Measurements from ENCODE around the gene SMOC2.
"Not testable (repeated sequence)": the region's sequence is repeated elsewhere in the genome, so short reads cannot be mapped to it uniquely, and the experiment has no call there.

SMOC2 gene

DNA sequence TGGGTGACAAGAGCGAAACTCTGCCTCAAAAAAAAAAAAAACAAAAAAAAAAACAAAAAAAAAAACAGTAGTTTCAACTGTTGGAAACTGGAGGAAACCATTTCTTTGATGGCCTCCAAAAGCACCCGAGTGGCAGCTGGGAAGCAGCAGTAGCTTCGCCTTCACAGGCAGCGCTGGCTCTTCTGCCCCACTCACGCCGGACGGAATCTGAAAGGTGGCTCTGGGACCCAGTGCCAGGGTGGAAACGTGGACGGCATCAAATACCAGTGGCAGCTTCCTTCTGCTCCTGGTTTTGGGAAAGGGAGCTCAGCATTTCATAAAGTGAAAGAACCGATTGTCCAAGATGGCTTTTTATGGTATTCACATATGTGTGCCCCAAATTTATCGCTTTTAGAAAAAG is 159.4 kb downstream of the SMOC2 start:
- no peak for DNase-seq (ENCODE audit: low read depth, low spot score)

DNA sequence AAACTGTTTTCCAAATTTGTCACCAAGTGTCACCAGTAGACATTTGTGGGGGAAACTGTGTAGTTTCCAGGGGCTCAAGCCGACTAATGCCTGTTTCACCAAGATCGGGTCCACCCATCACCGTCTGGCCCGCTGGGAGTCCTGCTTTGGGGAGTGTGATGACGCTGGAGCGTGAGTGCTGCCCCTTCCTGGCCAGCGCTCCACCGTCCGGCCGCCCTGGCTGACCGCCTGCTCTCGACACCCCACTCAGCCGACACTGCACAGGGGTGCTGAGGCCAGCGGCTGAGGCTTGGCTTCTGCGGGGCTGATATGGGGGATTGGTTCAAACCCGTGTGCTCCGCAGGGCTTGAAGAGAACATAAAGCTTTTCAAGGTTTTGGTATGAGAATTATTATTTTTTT is 160.1 kb downstream of the SMOC2 start:
- DNase-seq (ENCODE audit: low read depth, low spot score) = no peak

DNA sequence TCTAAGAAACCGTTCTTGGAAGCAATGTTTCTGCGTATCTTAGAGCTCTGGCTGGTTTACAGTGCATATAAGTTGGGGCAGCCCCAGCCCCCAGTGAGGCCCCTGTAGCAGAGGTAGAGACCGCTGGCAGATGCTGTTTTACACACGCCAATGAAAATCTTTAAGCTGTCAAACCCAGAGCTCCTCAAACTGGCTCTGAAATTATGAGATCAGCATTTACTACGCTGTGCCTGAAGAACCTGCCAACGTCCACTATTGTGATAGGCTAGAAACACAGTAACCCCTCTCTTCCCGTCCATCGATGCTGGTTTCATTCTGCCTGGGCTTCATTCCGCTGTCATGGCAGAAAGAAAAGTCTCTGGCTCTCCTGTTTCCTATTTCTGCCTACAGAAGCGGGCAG is 160.6 kb downstream of the SMOC2 start:
- DNase-seq (ENCODE audit: low read depth, low spot score) = no peak

DNA sequence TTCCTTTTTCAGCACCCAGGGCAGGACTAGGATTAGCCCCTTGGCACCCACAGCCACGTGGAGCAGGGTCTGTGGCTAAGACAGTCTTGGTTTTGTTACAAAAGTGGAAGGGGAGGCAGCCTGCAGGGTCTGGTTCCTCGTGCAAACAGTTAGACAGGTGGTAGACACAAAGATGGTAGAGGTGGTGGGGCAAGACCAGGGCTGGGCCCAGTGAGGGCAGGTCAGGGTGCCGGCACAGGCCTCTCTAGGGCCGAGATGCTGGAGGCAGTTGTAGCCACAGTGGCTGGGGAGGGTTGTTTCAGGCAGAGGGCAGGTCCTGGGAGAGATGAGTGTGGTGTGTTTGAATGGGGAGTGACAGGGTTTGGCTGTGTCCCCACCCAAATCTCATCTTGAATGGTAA is 161.6 kb downstream of the SMOC2 start:
- no peak for DNase-seq (ENCODE audit: low read depth, low spot score)

DNA sequence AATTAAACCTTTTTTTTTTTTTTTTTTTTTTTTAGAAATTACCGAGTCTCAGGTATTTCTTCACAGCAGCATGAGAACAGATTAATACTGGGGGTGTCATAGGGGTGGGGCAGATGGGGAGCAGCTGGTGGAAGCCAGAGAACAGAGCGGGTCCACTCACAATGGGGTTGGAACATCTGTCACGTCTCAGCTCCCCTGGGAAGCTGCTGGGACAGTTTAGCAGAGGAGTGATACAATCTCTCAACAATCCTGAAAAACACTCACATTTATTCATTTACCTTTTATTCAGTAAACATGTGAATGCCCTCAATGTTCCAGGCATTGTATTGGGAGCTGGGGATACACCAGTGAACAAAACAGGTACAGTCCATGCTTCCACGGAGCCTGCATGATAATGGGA is 162.2 kb downstream of the SMOC2 start:
- DNase-seq (ENCODE audit: low read depth, low spot score) = no peak

DNA sequence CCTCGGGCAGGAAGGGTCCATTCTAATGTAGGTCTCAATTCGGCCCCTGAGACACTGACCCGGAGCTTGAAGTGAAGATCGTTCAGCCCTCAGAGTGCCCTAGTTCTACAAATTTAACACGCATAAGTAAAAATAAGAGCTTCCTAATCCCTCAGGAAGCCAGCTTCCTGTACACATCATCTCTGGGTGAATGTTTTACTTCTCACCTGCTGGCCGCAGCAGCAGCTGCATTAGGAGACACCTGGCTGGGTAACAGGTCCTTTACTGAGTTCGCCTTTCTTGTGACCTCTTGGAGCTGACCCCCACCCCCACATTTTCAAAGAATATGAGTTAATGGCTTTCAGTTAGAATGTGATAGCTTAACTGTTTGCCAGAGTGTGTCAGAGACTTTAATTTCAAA is 165.0 kb downstream of the SMOC2 start:
- no peak for DNase-seq (ENCODE audit: low read depth, low spot score)

- DNase-seq (ENCODE audit: low read depth, low spot score) = no peak
These were observed 165.7 kb downstream of the SMOC2 start for GRCh38 chr6:168606722-168607121.

DNA sequence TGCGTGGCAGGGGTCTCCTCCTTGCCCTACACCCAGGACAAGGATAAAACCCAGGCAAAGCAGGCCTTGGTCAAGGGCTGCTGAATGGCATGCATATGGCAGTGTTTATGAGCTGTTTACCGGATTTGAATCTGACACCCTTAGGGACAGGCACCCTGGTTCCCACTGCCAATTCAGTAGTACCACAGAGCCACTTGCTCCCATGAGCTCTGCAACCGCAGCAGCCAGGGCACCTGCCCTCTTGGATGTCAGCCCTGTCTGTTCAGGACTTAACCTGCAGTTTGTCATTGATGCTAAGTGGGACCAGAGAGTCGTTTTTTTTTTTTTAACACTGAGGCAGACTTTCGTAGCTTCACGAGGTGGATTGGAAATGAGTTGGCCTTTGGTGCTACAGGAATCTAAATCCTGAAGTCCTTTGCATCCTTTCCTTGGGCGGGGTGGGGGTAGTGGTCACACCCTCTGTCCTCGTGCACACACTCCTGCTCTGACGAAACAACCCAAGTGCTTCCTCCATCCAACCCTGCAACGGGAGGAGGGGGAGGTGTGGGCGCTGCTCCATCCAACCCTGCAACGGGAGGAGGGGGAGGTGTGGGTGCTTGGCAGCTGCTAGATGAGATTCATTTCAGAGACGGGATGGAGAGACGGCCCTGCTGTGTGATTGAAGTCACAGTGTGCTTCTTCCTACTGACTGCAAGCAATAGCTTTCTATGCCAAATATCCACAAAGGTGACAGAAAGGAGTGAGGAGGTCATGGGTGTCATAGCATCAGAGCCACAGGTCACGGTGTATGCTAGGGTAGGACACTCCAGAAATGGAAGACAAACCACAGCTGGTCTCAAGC is 166.5 kb downstream of the SMOC2 start:
- DNase-seq (ENCODE audit: low read depth, low spot score) = no peak

- no peak for DNase-seq (ENCODE audit: low read depth, low spot score)
These were observed 167.1 kb downstream of the SMOC2 start for GRCh38 chr6:168608113-168608400.

DNA sequence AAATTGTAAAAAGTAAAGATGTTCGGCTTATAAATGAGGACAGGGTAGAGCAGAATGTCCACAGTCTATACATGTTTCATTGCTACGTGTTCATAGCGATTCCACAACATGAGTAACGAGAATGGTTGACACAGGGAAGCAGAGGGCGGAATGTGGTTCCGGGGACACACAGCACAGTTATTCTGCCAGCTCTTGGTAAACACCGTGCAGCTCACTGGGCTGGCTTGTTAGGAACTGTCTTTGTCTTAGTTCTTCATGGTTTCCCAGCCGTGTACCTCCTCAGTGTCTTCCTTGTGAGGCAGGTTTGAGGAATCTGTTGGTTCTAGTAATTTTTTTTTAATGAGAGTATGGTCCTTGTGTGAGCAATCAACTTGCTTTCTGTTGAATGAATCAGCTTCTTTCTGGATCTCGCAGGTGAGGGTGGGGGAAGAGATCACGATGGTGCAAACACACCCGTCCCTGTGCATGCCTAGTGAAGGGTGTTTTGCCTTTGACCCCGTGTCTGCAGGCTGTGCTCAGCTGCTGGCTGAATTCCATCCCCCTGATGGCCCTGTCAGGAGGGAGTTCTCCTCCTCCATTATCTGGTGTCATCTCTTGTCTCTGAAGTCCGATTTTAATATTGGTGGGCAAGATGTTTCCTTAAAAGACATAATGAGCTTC is 168.2 kb downstream of the SMOC2 start:
- no peak for DNase-seq (ENCODE audit: low read depth, low spot score)

DNA sequence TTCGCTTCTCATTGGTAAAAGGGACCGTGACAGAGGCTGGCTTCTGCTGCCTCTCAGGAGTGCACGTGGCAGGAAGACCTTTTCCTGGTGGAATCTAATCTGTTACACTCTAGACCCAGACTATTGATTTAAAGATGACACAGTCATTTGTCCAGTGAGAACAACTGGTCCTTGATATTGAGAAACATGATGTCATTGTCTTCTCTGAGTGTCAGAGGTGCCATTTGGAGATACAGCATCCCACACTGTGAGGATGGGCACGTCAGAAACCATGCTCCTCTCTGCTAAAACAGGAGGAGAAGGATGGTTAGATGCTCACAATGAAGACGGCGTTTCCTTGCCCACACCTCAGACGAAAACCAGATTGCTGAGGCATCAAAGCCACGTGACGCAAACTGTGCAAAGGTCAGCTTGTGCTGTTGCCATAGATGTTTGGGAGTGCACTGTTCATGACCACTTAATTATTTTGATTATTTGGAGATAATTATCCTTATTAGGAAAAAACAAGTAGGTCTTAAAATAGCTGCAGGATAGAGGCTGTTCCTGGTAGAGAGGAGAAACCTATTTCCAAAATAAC is 169.0 kb downstream of the SMOC2 start:
- DNase-seq (ENCODE audit: low read depth, low spot score) = no peak

DNA sequence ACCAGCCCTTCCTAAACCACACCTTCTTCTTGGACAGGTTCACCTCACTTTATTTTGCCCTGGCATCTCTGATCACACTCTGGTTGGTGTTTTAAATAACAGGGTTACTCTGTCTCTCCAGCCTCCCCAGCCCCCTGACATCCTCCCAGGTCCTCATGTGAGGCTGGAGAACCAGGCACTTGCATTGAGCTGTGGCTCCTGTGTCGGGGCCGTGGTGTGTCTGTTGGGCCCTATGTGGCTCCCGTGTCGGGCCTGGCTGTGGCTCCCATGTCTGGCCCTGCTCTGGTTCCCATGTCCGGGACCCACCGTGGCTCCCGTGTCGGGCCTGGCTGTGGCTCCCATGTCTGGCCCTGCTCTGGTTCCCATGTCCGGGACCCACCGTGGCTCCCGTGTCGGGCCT is 170.0 kb downstream of the SMOC2 start:
- DNase-seq (ENCODE audit: low read depth, low spot score) = not testable (repeated sequence)

DNA sequence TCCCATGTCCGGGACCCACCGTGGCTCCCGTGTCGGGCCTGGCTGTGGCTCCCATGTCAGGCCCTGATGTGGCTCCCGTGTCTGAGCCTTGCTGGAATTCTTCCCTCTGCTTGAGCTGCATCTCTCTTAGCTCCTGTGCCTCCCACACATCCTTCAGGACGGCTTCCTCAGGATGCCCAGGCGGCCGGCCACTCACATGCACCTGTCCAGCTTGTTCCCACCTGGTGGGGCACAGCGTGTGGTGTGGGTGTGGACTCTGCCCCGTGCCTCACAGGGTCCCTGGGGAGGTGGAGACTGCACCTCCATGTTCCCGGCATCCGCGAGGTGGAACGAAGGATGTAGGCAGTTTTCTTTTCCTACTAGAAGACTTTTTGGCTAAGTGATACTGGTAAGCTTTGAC is 170.7 kb downstream of the SMOC2 start:
- no peak for DNase-seq (ENCODE audit: low read depth, low spot score)

DNA sequence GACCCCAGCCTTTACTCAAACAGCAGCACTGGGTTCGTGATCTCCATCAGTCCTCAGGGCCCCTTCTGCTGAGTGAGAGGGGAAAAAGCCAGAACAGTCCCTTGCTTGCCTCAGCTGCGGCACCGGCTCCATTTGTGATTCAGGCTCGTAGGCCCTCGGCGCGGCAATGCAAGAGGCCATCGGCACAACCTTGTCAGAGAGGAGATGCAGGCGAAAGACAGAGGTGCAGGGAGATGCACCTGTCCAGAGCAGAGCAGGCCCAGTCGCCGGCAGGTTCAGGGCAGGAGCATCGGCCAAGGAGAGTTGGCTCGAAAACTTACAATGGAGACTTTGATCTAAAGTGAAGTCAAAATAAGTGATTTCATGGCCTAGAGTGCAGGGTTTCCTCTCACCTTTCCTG is 171.6 kb downstream of the SMOC2 start:
- no peak for DNase-seq (ENCODE audit: low read depth, low spot score)

DNA sequence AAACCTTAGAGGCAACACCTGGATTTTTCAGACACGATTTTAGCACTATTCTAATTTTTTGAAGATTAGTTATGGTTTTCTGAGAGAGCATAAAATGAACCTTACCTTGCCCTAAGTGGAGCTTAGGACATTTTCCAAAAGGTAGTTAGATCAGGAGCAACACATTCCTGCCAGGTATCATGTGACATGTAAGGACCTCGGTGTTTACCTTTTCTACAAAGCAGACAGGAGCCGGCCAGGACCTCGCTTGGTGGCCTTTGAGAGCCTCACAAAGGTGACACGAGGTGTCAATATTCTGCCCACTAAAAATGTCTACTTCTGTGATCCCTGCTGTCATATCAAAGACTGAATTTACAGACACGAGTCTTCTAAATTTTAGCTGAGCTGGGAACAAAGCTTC is 174.9 kb downstream of the SMOC2 start:
- DNase-seq (ENCODE audit: low read depth, low spot score) = no peak

DNA sequence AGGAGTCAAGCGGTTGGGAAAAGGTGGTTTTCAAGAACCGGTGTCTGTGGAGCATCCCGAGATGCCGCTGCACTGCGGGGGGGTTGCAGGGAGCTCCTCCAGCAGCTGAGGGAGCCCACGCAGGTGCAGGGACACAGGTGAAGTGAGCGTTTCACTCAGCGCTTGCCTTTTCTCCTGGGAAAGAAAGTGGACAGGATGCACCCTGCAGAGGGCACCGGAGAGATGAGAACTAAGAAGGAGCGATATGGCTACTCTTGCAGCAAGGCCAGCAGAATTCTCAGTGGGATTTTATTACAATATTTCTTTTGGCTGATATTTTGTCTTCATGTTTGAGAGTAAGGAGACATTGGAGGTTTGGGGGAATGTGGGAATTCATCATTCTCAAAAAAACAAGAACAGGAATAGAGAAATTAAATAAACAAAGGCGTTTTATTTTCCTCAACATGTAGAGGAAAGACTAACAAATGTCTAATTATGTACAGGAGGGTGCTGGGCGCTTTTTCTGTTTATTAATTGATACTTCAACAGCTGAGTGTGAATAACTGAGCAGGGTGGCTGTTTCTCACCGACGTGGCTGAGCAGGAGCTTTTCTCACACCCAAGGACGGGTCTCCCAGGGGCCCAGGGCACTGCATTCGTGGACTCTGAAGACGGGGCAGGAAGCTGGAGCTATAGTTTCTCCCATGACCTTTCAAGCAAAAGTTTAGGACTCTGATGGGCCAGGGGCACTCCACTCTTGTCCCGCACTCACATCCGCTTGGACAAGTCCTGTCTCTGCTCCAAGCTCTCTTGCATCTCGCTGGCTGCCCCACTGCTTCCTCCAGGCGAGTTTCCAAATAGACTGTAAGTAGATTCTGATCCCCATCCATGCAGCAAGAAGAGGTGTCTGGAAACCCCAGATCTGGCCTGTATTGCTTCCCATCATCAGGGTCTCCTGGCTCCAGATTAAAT is 176.1 kb downstream of the SMOC2 start:
- DNase-seq (ENCODE audit: low read depth, low spot score) = no peak

- no peak for DNase-seq (ENCODE audit: low read depth, low spot score)
These were observed 177.7 kb downstream of the SMOC2 start for GRCh38 chr6:168618546-168619315.

- DNase-seq (ENCODE audit: low read depth, low spot score) = no peak
These were observed 178.8 kb downstream of the SMOC2 start for GRCh38 chr6:168619560-168620314.

GRCh38 chr6:168620578-168620977 is 179.6 kb downstream of the SMOC2 start:
- no peak for DNase-seq (ENCODE audit: low read depth, low spot score)

GRCh38 chr6:168623736-168624135 is 182.8 kb downstream of the SMOC2 start:
- DNase-seq (ENCODE audit: low read depth, low spot score) = no peak

DNA sequence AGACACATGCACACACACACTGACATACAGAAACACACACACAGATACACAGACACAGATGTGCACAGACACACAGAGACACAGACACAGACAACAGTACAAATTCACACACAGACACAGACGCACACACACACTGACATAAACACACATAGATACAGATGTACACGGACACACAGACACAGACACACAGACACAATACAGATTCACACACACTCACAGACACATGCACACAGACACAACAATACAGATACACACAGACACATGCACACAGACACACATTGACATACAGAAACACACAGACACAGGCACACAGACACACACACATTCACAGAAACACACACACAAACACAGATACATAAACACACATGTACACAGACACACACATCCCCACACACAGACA is 183.6 kb downstream of the SMOC2 start:
- DNase-seq (ENCODE audit: low read depth, low spot score) = no peak
